SW480 (cell line): ENCODE results near the gene GNG4.
"Not testable (repeated sequence)": the region's sequence is repeated elsewhere in the genome, so short reads cannot be mapped to it uniquely, and the experiment has no call there.

ENCODE experiments used
- DNase-seq: peaks from one replicate; pipeline ENCODE4 v3.0.0-alpha.2; 2016; ENCODE audit warnings: low spot score

GNG4 gene

DNA sequence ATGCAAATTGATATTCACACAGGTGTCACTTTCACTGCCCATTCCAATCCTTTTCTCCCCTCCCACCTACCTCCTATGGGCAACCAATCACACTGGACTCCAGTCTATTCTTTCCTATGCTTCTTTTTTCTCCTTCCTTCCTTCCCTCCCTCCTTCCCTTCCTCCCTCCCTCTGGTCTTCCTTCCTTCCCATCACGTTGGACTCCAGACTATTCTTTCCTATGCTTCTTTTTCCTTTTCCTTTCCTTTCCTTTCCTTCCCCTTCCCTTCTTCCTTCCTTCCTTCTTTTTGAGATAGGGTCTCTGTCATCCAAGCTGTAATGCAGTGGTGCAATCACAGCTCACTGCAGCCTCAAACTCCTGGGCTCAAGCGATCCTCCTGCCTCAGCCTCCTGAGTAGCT is 64.6 kb downstream of the GNG4 start:
- no peak for DNase-seq

- no peak for DNase-seq
Observed at GRCh38 chr1:235583511-235584001, 66.0 kb downstream of the GNG4 start.

GRCh38 chr1:235582130-235582529 is 67.5 kb downstream of the GNG4 start:
- DNase-seq, result no peak

- no peak for DNase-seq
Observed at GRCh38 chr1:235579891-235580290, 69.7 kb downstream of the GNG4 start.

DNA sequence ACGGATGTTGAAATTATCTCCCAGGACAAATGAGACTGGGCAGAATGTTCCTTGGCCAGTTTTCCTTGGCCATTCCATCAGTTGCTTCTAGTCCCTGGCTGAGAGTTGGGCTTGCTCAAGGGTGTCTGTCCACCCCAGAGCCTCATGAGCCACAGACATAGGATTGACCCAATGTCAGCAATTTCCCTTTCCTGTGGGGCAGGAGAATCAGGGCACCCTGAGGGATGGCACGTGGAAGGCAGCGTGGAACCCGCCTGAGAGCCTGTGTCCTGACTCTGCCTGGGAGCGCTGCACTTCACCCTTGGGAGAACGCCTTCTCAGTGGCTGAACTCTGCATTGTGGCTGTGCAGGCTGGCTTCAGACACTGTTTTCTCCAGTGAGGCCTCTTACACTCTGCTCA is 74.0 kb downstream of the GNG4 start:
- no peak for DNase-seq

- DNase-seq, result no peak
Observed at GRCh38 chr1:235573880-235574279, 75.7 kb downstream of the GNG4 start.

DNA sequence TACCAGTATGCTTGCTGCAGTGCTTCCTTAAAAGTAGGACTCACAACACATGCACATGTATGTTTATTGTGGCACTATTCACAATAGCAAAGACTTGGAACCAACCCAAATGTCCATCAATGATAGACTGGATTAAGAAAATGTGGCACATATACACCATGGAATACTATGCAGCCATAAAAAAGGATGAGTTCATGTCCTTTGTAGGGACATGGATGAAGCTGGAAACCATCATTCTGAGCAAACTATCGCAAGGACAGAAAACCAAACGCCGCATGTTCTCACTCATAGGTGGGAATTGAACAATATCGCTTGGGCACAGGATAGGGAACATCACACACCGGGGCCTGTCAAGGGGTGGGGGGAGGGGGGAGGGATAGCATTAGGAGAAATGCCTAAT is 76.6 kb downstream of the GNG4 start:
- not testable (repeated sequence) for DNase-seq

DNA sequence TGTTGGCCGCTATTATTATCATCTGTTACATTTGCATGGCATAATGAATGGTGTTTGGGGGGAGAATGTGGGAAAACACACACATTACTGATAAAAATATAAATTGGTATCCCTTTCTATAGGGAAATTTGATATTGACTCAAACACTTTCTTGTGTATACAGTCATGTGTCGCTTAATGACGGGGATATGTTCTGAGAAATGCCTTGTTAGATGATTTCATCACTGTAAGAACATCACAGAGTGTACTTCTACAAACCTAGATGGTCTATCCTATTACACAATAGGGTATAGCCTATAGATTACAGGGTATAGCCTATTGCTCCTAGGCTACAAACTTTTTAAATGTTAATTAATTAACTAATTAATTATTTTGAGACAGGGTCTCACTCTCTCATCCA is 78.1 kb downstream of the GNG4 start:
- DNase-seq, result no peak

DNA sequence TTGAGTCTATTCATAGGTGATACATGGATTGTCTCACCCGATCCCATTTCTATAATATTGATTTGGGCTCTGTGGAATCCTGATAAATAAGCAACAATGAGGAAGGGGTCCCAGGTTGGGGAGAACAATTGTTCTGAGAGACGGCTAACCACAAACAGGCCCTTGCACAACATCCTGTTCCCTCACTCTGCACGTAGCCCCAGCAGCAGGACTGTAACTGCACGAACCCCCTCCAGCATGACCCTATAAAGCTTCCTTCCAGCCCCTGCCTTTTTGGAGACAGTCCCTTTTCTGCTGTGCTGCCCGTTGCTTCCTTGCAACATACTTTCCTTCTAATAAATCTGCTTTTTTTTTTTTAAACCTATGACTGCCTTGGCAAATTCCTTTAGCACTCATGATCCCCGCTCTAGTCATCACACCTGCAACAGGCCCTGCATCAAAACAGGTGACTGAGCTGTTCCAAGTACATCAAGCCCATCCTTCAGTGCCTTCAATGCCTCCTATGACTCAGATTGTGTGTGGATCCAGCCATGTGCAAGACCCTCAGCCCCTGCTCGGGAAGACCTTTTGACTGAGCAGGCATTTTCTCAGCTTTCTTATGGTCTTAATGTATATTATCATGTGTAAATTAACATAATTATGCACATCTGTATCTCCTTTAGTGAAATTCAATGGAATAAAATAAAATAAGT is 81.6 kb downstream of the GNG4 start:
- DNase-seq, result no peak

- DNase-seq, result no peak
Observed at GRCh38 chr1:235566084-235566483, 83.5 kb downstream of the GNG4 start.

DNA sequence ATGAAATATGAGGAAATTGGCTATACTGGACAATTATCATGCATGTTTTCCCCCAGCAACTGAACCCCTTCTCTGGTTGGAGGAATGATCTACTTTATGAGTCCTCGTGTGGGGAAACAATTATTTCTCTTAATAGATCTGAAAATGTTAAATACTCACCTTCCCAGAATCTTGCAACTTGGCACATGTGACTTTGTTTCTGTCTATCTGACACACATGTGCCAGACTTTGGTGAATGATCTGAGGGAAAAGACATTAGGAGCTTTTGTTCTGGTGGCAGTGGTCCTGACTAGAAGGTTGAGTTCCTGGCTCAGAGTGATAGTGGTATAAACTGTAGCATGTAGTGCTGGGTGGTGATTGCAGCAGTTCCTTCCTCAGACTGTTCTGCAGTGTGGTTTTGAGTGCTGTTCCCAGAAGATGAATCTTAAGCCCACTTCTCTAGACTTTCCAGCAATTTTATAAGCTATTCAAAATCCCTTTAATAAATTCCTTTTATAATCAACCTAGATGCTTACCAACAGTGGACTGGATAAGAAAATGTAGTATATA is 86.0 kb downstream of the GNG4 start:
- DNase-seq, result no peak

- DNase-seq, result no peak
Observed at GRCh38 chr1:235562589-235562988, 87.0 kb downstream of the GNG4 start.

DNA sequence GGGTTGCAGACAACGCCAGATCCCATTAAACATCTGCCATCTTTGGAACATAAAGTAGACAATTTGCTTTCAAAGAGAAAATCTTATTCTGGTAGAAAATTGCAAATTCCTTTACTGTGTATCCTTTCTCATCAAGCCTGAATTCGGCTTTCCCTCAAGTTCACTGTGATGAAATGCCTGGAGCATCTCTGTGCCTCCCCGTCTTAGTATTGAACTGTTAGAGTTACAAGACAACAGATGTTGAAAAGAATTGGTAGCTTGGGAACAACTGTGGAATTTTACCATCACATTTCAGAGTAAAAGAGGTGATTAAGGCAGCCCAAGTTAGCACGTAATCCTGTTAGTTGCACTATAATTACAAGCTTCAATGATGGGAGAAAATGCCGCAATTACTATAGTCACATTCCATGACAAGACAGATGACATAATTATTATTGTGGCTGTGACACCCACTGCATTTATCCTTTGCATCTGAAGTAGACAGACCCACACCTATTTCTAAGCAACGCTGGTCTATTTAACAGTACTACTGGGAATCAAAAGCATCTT is 90.9 kb downstream of the GNG4 start:
- DNase-seq, result no peak

- DNase-seq, result no peak
Observed at GRCh38 chr1:235557495-235557894, 92.1 kb downstream of the GNG4 start.

DNA sequence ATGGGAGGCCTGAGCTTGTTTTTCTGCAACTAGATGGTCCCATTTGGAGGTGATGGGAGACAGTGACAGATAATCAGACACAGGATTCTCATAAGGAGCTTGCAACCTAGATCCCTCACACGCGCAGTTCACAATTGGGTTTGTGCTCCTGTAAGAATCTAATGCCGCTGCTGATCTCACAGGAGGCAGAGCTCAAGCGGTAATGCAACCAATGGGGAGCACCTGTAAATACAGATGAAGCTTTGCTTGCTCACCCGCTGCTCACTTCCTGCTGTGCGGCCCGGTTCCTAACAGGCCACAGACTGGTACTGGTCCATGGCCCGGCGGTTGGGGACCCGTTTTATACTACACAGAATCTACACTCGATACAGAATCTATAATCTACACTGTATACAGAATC is 92.8 kb downstream of the GNG4 start:
- no peak for DNase-seq

DNA sequence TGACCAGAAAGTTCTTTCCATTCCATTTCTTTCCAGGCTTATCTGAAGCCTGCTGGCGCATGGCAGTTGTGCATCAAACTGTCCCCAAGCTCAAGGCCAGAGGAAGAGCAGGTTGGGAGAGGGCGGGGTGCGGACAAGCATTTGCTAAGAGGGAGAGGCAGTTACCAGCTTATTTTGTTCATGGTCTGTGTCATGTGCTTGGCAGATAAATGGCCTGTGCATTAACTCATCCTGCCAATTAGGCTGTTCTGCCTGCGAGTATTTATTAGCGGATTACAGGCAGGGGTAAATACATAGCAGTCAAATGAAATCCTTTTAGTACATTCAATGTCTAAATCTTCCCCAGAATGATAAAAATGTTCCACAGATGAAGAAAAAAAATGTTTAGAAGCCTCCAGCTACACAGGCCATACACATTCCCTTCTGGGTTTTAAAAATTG is 96.5 kb downstream of the GNG4 start:
- DNase-seq, result no peak

DNA sequence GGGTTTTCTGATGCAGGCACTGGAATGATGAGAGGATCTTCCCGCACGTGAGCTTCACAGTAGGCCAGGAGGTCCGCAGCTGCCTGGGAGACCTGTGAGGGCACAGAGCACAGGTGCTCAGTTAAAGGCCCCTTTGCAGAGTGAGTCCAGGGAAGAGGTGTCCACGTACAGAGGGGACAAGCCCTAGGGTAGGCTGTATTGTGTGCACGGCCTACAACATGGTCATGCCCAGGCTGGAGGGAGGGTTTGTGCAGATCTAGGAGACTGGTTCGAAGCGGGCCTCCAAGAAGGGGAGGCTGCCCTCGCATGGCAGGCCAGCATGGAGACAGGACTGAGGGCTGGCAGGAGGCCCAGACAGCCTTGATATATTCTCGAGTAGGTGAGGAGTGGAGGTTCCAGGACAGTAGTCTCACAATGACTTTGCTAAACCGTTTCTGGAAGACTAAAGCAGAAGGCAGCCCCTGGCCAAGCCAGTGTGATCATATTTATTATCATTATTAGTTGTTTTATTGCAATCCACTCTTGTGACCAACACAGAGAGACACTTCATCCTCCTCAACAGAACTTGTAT is 97.4 kb downstream of the GNG4 start:
- DNase-seq, result no peak

DNA sequence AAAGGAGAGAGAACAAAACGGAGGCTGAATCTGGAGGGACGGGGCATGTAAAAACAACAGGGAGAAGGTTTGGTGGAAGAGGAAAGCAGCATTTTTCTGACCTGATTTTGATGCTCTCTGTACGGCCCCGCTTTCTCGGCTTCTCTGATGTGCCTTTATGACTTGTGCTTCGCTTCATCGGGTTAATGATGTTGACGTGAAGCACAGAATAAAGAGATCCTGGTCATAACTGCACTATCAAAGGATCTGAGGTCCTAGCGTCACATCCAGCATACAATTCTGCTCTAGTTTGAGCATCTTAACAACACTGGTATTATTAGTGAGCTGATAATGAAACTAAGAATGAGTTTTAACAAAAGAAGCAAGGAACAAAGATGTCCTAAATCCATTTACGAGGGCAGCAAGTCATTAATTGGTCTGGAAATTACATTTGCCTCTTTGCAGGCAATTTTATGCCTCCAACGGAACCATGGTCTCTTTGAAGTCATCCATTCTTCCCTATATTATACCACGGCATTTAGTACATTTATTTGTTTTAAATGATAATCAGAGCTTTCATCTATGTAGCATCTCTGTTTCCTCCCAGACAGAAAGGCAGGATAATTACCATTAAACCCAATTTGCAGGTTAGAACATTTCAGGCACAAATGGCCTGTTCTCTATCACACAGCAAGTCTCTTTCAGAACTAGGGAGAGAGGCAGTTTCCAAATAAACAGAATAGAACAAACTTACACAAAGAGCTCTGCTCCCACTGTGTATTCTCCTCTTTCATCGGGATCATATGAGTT is 100.0 kb downstream of the GNG4 start:
- DNase-seq, result no peak

- DNase-seq, result not testable (repeated sequence)
Observed at GRCh38 chr1:235546369-235547155, 103.0 kb downstream of the GNG4 start.

DNA sequence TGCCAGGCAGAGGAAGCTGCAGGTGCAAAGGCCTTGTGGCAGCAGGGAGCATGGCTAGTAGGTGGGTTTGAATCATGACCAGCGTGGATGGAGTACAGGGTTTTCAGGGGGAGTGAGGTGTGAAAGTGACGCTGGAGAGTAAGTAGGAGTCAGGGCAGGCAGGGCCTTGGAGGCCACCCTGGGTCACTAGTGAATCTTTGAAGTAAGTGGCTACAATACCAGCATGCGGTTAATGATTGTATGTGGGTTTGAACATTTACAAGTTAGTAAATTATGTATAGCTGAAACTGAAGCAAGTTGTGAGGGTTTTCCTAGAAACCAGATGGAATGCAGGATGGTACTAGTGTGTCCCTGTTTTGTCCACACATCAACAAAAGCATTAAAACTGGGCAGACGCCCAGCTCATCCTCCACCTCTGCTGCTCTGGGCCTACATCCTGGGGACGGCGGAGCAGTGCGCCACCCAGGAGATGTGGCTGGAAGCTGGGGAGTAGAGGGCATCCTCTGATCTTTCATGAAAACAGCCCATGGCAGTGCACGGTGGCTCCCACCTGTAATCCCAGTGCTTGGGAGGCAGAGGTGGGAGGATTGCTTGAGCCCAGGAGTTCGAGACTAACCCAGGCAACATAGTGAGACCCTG is 104.2 kb downstream of the GNG4 start:
- DNase-seq, result no peak

GRCh38 chr1:235542845-235543244 is 106.7 kb downstream of the GNG4 start:
- not testable (repeated sequence) for DNase-seq
